SK-N-MC (cell line): Measurements from ENCODE around the gene PEX14.

Experiments
- EZH2 ChIP-seq: fragments of 200-600 bp; sonication (generic); IDR thresholded peaks from one replicate; pipeline ENCODE4 v1.6.1; 2017; ENCODE audit warnings: antibody characterized with exemption
- POLR2AphosphoS5 ChIP-seq: IDR thresholded peaks from 2 replicates; pipeline ENCODE4 v1.6.1; 2012; ENCODE audit warnings: mild to moderate bottlenecking, low read depth, low read length, borderline replicate concordance

GRCh38 chr1:10659218-10659617 is 184.5 kb downstream of the PEX14 start:
- no peak for TF ChIP-seq EZH2
- TF ChIP-seq POLR2AphosphoS5: no peak
